NB4 (cell line): ENCODE results near the gene CCBE1.

Experiments
- CTCF ChIP-seq: IDR thresholded peaks from one replicate; pipeline ENCODE4 v1.5.1; 2012; ENCODE audit warnings: low read depth, low read length
- POLR2A ChIP-seq: IDR thresholded peaks from 2 replicates; pipeline ENCODE4 v1.6.1; 2011; ENCODE audit warnings: mild to moderate bottlenecking; ENCODE audit not compliant: insufficient read length; ENCODE audit errors: extremely low read depth

GRCh38 chr18:59561612-59562011 is 135.6 kb downstream of the CCBE1 start:
- no peak for TF ChIP-seq CTCF
- TF ChIP-seq POLR2A, result no peak
